ENCODE results near the gene USF2. TPM values are rescaled to one million over a fixed set of nuclear protein-coding genes. Genes with fewer than 3 reads are reported as not detected.

The USF2 gene
- total RNA-seq, 2 donors from 2014 or later: 78.9 to 88.0 TPM

DNA sequence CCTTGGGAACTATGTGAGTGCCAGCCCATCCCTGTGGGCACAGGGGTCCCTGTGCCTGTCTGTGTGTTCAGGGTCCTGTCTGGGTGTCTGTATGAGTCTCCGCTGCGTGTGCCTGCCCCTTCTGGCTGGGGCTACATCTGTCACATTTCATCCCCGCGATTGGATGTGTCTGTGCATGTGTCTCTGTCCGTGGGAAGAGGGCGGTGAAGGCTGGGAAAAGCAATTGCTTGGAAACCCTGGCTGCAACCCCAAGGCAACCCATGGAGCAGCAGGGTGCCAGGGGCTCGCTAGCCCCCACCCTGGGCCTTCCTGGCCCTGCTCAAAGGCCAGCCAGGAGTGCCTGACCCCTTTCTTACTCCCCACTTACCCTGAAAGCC is 24.6 kb downstream of the USF2 start:
- no peak for DNase-seq (ENCODE audit: low spot score)
- intact Hi-C loops (cut with DNase I): no loop called here

- intact Hi-C loops (cut with DNase I): loop anchor here in 1 of 2 donors (2.0 kb wide), 1 partner anchor 57 kb away; no protein-coding TSS in a partner anchor
- no peak for DNase-seq (ENCODE audit: low spot score)
Measured at GRCh38 chr19:35293808-35294207, 25.0 kb downstream of the USF2 start.

DNA sequence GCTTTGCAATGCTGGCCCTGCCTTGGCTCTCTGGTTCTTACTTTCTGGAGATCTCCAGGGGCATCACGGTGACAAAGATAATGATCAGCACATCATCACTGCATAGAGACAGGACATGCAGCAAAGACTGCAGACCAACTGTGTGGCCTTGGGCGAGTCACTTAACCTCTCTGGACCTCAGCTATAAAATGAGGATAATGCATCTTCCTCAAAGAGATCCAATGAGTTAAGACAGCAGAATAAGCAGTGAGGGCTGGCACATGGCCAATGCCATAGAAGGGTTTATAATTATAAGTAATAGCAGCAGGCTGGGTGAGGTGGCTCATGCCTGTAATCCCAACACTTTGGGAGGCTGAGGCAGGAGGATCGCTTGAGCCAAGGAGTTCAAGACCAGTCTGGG is 25.6 kb downstream of the USF2 start:
- DNase-seq (ENCODE audit: low spot score): no peak
- intact Hi-C loops (cut with DNase I): loop anchor here in 1 of 2 donors (2.0 kb wide), 1 partner anchor 58 kb away; no protein-coding TSS in a partner anchor

DNA sequence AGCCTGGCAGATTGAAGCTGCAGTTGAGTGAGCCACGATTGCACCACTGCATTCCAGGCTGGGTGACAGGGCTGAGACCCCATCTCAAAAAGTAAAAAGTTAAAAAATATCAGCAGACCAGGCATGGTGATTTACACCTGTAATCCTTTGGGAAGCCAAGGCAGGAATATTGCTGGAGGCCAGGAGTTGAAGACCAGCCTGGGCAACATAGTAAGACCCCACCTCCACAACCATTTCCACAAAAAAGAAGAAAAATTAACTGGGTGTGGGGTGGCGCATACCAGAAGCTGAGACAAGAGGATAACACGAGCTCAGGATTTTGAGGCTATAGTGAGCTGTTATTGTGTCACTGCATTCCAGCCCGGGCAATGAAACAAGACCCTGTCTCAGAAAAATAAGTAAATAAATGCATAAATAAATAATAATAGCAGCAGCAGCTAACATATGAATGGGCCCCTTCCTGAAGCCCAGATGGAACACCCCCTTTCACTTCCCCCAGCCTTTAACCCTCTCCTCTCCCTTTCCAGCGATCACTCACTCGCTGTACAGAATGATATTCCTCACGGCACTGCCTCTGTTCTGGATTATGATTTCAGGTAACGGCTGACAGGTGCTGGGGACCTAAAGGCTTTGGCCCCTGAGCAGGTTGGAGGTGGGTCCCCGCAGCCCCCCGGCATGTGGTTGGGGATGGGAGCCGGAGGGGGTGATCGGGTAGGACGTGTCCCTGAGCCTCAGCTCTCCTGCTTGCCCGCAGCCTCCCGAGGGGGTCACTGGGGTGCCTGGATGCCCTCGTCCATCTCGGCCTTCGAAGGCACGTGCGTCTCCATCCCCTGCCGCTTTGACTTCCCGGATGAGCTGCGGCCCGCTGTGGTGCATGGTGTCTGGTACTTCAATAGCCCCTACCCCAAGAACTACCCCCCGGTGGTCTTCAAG is 26.4 kb downstream of the USF2 start:
- intact Hi-C loops (cut with DNase I): loop anchor here in 1 of 2 donors (2.0 kb wide), 1 partner anchor 58 kb away; no protein-coding TSS in a partner anchor
- no peak for DNase-seq (ENCODE audit: low spot score)

- DNase-seq (ENCODE audit: low spot score): no peak
- intact Hi-C loops (cut with DNase I): loop anchor here in 1 of 2 donors (2.0 kb wide), 1 partner anchor 59 kb away; no protein-coding TSS in a partner anchor
Measured at GRCh38 chr19:35295792-35296462, 27.2 kb downstream of the USF2 start.

DNA sequence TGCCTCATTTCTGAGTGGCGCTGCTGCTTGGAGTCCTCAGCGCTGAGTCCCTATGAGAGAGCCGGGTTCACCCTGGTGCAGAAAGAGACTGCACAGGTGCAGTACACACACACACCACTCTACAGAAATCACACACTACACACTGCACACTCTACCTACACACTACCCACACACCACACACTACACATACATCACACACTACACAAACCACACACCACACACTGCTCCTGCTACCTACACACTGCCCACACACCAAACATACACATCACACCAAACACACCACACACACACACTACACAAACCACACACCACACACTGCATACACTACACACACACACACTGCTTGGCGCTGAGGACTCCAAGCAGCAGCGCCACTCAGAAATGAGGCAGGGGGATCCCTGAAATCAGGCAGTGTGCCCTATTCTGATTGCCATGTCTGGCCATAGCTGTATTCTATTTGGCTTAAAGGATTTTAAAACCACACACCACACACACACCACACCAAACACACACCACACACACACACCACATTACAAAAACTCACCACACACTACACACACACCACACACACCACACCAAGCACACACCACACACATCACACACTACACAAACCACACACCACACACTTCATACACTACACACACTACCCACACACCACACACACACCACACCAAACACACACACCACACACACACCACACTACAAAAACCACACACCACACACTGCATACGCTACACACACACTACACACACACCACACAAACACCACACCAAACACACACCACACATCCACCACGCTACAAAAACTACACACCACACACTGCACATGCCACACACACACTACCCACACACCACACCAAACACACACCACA is 28.1 kb downstream of the USF2 start:
- intact Hi-C loops (cut with DNase I): no loop called here
- DNase-seq (ENCODE audit: low spot score): no peak

DNA sequence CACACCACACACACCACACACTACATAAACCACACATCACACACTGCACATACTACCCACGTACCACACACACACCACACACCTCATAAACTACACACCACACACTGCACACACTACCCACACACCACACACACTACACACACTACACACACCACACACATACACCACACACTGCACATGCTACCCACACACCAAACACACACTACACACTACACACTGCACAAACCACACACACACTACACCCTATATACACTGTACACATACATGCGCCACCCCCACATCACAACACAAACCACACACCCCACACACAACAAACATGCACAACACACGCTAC is 28.7 kb downstream of the USF2 start:
- intact Hi-C loops (cut with DNase I): no loop called here
- no peak for DNase-seq (ENCODE audit: low spot score)

DNA sequence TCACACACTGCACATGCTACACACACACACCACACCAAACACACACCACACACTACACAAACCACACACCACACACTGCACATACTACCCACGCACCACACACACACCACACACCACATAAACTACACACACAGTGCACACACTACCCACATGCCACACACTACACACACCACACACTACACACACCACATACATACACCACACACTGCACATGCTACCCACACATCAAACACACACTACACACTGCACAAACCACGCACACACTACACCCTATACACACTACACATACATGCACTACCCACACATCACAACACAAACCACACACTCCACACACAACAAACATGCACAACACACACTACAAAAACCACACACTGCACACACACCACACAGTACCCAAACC is 29.2 kb downstream of the USF2 start:
- intact Hi-C loops (cut with DNase I): no loop called here
- no peak for DNase-seq (ENCODE audit: low spot score)

- intact Hi-C loops (cut with DNase I): no loop called here
- DNase-seq (ENCODE audit: low spot score): no peak
Measured at GRCh38 chr19:35298561-35298972, 29.8 kb downstream of the USF2 start.

DNA sequence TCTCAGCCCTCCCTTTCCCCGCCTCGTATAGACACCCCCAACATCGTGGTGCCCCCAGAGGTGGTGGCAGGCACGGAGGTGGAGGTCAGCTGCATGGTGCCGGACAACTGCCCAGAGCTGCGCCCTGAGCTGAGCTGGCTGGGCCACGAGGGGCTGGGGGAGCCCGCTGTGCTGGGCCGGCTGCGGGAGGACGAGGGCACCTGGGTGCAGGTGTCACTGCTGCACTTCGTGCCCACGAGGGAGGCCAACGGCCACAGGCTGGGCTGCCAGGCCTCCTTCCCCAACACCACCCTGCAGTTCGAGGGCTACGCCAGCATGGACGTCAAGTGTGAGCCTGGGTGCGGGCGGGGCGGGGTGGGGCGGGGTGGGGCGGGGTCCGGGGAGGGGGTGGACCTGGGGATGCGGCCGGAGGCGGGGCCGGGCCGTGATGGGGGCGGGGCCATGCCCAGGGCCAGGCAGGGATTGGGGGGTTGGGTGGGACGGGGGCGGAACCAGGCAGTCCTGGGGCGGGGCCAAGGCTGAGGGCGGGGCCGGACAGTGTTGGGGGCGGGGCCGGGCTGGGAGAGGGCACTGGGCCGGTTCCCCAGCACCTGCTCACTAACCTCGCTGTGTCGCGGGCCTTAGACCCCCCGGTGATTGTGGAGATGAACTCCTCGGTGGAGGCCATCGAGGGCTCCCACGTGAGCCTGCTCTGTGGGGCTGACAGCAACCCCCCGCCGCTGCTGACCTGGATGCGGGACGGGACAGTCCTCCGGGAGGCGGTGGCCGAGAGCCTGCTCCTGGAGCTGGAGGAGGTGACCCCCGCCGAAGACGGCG is 31.0 kb downstream of the USF2 start:
- intact Hi-C loops (cut with DNase I): no loop called here
- no peak for DNase-seq (ENCODE audit: low spot score)

DNA sequence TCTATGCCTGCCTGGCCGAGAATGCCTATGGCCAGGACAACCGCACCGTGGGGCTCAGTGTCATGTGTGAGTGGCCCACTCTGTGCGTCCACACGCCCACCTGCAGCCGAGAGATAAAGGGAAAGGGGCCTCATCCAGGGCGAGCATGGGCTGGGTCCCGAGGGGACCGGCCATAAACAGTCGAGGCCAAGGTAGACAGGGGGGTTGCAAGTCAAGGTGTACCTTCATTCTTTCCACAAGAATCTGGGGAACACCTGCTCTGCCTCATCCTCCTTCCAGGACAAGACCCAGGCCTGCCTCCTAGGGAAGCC is 31.5 kb downstream of the USF2 start:
- intact Hi-C loops (cut with DNase I): no loop called here
- DNase-seq (ENCODE audit: low spot score): no peak

DNA sequence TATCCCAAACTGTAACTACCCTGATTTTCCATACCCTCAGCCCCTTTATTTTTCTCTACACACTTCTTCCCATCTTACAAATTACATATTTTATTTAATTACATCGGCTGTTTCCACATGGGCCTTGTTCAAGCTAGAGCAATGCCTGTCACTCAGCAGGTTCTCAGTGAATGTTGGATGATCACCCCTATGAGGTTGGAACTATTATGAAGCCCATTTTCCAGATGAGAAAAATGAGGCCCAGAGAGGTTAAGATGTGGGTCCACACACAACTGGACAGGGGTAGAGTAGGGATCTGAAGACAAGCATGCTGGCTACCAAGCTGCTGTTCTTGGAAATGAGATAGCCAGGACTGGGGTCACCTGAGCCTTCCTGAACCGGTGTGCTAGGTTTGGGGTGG is 33.2 kb downstream of the USF2 start:
- intact Hi-C loops (cut with DNase I): no loop called here
- no peak for DNase-seq (ENCODE audit: low spot score)

DNA sequence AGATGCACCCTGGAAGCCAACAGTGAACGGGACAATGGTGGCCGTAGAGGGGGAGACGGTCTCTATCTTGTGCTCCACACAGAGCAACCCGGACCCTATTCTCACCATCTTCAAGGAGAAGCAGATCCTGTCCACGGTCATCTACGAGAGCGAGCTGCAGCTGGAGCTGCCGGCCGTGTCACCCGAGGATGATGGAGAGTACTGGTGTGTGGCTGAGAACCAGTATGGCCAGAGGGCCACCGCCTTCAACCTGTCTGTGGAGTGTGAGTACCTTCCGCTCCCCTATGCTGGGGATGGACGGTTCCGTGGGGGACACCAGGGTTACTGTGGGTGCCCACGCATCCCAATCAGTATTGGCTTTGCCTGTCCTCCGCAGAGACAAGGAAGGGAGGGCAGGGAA is 33.7 kb downstream of the USF2 start:
- no peak for DNase-seq (ENCODE audit: low spot score)
- intact Hi-C loops (cut with DNase I): no loop called here

- no peak for DNase-seq (ENCODE audit: low spot score)
- intact Hi-C loops (cut with DNase I): no loop called here
Measured at GRCh38 chr19:35303357-35303915, 34.7 kb downstream of the USF2 start.

- no peak for DNase-seq (ENCODE audit: low spot score)
- intact Hi-C loops (cut with DNase I): no loop called here
Measured at GRCh38 chr19:35304036-35304435, 35.3 kb downstream of the USF2 start.

GRCh38 chr19:35305181-35305580 is 36.4 kb downstream of the USF2 start:
- intact Hi-C loops (cut with DNase I): no loop called here
- no peak for DNase-seq (ENCODE audit: low spot score)

DNA sequence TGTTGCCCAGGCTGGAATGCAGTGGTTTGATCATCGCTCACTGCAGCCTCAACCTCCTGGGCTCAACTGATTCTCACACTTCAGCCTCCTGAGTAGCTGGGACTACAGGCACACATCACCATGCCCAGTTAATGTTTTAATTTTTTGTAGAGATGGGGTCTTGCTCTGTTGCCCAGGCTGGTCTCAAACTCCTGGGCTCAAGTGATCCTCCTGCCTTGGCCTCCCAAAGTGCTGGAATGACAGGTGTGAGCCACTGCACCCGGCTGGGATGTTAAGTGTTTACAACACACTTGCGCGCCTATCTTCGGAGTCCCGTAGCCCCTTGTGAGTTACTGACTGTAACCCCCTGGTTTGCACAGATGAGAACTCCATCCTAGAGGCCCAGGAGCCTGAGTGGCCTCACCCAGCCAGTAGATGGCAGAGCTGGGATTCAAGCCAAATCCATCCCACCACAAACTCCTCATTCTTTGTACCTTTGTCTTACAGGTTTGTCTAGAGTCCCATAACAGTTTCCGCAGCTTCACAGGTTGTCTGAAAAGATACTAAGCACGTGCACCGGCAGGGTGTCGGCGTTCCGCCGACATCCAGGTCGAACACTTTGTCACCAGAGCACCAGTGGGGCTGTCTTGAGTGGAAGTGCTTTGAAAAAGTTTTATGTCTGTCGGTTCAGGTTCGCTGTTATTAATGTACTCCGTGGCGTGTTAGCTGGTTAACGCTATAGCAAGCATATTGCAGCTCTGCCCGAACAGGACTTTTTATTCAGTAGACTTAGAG is 37.9 kb downstream of the USF2 start:
- DNase-seq (ENCODE audit: low spot score): no peak
- intact Hi-C loops (cut with DNase I): no loop called here

- intact Hi-C loops (cut with DNase I): no loop called here
- DNase-seq (ENCODE audit: low spot score): no peak
Measured at GRCh38 chr19:35307931-35308330, 39.2 kb downstream of the USF2 start.

All from posterior vena cava (tissue), 2 donors.